Activated B cell treated with CpG ODN at 0.5 μM for 24 hours (primary cell): Measurements from ENCODE around the gene GAREM1. TPM values are rescaled to one million over a fixed set of nuclear protein-coding genes. Genes with fewer than 3 reads are reported as not detected.

Experiments used
- ATAC-seq: fragments of 200-7000 bp; cut with Tn5 transposase; one replicate; pipeline ENCODE4 v1.10.0; 2021; ENCODE audit warnings: low read depth, mild to moderate bottlenecking, moderate library complexity
- CTCF ChIA-PET: fragments of 350-600 bp; sonication (Branson Sonifier 250); formaldehyde crosslinking; loops from one replicate; lab custom pipeline; 2021; ENCODE audit warnings: antibody characterized with exemption; lab: Charles Lee
- POLR2A ChIA-PET: fragments of 350-600 bp; sonication (Branson Sonifier 250); formaldehyde crosslinking; loops from one replicate; lab custom pipeline; 2021; ENCODE audit warnings: antibody characterized with exemption; lab: Charles Lee
- DNase-seq: peaks from one replicate; pipeline ENCODE4 v3.0.0; 2022
- H3K27ac Mint-ChIP-seq: one replicate; pipeline ENCODE4 v1.8.0; 2020; ENCODE audit warnings: mixed read lengths
- H3K27me3 Mint-ChIP-seq: one replicate; pipeline ENCODE4 v1.8.0; 2021; ENCODE audit warnings: mixed read lengths
- H3K36me3 Mint-ChIP-seq: one replicate; pipeline ENCODE4 v1.8.0; 2021; ENCODE audit warnings: low read depth, mixed read lengths
- H3K4me1 Mint-ChIP-seq: one replicate; pipeline ENCODE4 v1.8.0; 2021; ENCODE audit warnings: mixed read lengths
- H3K4me3 Mint-ChIP-seq: one replicate; pipeline ENCODE4 v1.8.0; 2020; ENCODE audit warnings: mild to moderate bottlenecking, mixed read lengths
- H3K9me3 Mint-ChIP-seq: one replicate; pipeline ENCODE4 v1.8.0; 2020; ENCODE audit warnings: mixed read lengths
- intact Hi-C: fragments of 100-400 bp; cut with micrococcal nuclease; formaldehyde crosslinking; loops from one replicate; pipeline ENCODE4 v1.15.1; 2024
- total RNA-seq: library from RNA; stranded (reverse); gene quantifications from 2 replicates; pipeline ENCODE4 v1.2.3, GENCODE V29; 2022
- TF ChIP-seq, protein P1 (sequence below): fragments of 200-600 bp; IDR thresholded peaks from one replicate; pipeline ENCODE4 v1.8.0; 2022; ENCODE audit warnings: antibody characterized with exemption, mild to moderate bottlenecking

Gene GAREM1
- total RNA-seq, 1 donor from 2014 or later = not detected

DNA sequence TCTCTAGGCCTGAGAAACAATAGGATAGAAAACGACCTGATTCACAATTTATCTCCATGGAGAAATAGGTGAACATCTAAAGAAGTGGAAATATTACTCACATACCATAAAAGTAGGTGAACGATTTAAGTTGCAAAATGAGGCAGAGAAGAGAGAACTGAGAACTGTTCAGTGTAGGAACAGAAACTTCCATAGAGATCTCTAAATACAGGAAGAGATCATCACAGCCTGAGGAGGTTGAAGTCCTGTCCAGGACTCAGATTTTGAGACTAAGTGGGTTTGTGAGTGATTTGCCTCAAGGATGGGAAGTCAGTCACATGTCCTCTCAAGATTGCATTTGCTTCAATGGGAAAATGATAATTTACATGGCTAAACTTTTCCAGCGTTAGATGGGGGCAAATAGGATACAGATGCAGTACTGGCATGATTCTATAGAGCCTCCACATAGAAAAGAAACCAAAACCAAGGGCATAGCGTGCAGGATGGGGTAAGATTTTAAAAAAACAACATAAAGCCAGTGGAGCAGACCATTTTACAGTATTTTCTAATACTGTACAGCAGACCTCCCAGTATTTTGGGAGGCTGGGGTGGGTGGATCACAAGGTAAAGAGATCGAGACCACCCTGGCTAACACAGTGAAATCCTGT, 212.0 kb downstream of the GAREM1 start:
- H3K27me3 Mint-ChIP-seq = peaks cover 22% of the 10 kb centered on the region
- H3K9me3 Mint-ChIP-seq = no peaks in the 10 kb centered on the region
- TF ChIP-seq, protein P1, sequence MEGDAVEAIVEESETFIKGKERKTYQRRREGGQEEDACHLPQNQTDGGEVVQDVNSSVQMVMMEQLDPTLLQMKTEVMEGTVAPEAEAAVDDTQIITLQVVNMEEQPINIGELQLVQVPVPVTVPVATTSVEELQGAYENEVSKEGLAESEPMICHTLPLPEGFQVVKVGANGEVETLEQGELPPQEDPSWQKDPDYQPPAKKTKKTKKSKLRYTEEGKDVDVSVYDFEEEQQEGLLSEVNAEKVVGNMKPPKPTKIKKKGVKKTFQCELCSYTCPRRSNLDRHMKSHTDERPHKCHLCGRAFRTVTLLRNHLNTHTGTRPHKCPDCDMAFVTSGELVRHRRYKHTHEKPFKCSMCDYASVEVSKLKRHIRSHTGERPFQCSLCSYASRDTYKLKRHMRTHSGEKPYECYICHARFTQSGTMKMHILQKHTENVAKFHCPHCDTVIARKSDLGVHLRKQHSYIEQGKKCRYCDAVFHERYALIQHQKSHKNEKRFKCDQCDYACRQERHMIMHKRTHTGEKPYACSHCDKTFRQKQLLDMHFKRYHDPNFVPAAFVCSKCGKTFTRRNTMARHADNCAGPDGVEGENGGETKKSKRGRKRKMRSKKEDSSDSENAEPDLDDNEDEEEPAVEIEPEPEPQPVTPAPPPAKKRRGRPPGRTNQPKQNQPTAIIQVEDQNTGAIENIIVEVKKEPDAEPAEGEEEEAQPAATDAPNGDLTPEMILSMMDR = no peak
- no peaks in the 10 kb centered on the region for H3K36me3 Mint-ChIP-seq
- DNase-seq (no peak), ATAC-seq (no peak)
- CTCF ChIA-PET = no interaction called here
- no peaks in the 10 kb centered on the region for H3K4me1 Mint-ChIP-seq
- H3K4me3 Mint-ChIP-seq = no peak overlapping the region
- intact Hi-C loops = no loop called here
- POLR2A ChIA-PET = no interaction called here
- no peak overlapping the region for H3K27ac Mint-ChIP-seq

DNA sequence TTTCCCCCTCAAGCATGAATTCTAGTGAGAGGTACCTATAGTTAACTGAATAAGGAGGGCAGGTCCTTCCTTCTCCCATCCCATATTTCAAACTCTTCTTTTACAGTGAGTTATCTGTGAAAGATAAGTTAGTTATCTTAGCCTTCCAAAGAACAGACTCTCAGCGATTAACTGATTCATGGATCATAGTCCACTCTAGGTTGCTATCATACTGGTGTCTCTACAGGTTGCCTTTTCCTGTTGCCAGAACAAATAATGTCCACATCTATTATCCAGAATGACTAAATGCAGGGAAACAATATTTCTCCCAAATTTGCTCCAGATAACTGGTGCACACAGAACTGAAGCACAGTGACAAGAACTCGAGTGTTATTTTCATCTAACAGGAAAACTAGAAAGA, 212.5 kb downstream of the GAREM1 start:
- Mint-ChIP-seq H3K4me3 (no peak overlapping the region), H3K27me3 (peaks cover 20% of the 10 kb centered on the region), H3K36me3 (no peaks in the 10 kb centered on the region), H3K9me3 (no peaks in the 10 kb centered on the region), H3K27ac (no peak overlapping the region), H3K4me1 (no peaks in the 10 kb centered on the region)
- ChIA-PET POLR2A (no interaction called here), CTCF (no interaction called here)
- intact Hi-C loops = no loop called here
- TF ChIP-seq, protein P1 = no peak
- no peak for DNase-seq
- no peak for ATAC-seq

DNA sequence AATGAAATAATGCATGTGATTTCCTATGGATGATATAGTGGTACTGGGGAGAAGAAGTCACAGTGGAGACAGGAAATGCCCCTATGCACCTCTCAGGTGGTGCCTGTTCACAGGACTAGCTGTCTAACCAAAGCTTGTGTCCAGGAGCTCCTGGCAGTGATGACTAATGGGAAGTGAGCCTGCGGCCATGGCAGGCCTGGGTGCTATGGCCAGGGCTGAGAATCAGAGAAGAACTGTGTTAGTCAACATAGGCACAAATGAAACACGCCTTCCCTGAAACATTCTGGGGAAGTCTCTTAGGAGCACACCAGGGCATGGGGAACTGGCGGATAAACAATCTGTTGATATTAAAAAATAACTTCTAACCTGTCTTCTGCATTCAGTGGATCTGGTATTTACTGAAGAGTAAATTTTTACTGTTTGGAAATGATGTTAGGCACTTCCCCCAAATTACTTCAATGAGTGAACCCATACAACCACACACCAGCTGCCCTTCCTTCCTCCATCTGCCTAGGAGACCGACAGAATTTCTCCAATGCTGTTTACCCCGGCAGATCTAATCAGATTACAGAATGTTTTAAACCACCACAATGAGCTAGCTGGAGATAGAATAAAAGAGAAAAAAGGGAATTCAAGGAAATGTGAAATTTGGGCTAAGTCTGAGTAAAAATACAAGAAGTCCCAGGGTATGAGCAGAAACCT, 213.4 kb downstream of the GAREM1 start:
- TF ChIP-seq, protein P1 = no peak
- no peaks in the 10 kb centered on the region for H3K4me1 Mint-ChIP-seq
- ATAC-seq (no peak), DNase-seq (no peak)
- no peak overlapping the region for H3K27ac Mint-ChIP-seq
- no peaks in the 10 kb centered on the region for H3K9me3 Mint-ChIP-seq
- ChIA-PET CTCF (no interaction called here), POLR2A (no interaction called here)
- intact Hi-C loops = no loop called here
- H3K36me3 Mint-ChIP-seq = no peaks in the 10 kb centered on the region
- H3K4me3 Mint-ChIP-seq = no peak overlapping the region
- peaks cover 19% of the 10 kb centered on the region for H3K27me3 Mint-ChIP-seq

DNA sequence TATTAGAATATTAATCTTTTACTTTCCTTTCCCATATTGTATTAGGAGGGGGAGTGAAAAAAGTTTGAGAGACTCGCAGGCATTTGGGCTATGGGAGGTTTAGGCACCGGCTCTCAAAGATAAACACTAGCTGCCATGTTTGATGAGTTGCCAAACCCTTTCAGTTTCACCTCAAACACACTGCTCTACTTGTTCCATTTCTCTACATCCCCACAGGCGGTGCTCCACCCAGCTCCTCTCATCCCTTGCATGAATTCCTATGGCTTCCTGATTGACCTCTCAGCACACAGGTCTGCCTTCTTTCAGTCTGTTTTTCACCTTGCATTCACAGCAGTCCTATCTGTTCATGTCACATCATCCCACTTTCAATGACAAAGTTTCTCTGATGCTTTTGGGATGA, 215.1 kb downstream of the GAREM1 start:
- H3K4me1 Mint-ChIP-seq = no peaks in the 10 kb centered on the region
- H3K36me3 Mint-ChIP-seq = no peaks in the 10 kb centered on the region
- DNase-seq (no peak), ATAC-seq (no peak)
- H3K27me3 Mint-ChIP-seq = peaks cover 14% of the 10 kb centered on the region
- CTCF ChIA-PET = no interaction called here
- no peaks in the 10 kb centered on the region for H3K9me3 Mint-ChIP-seq
- TF ChIP-seq, protein P1 = no peak
- H3K4me3 Mint-ChIP-seq = no peak overlapping the region
- intact Hi-C loops = no loop called here
- POLR2A ChIA-PET = no interaction called here
- H3K27ac Mint-ChIP-seq = no peak overlapping the region

DNA sequence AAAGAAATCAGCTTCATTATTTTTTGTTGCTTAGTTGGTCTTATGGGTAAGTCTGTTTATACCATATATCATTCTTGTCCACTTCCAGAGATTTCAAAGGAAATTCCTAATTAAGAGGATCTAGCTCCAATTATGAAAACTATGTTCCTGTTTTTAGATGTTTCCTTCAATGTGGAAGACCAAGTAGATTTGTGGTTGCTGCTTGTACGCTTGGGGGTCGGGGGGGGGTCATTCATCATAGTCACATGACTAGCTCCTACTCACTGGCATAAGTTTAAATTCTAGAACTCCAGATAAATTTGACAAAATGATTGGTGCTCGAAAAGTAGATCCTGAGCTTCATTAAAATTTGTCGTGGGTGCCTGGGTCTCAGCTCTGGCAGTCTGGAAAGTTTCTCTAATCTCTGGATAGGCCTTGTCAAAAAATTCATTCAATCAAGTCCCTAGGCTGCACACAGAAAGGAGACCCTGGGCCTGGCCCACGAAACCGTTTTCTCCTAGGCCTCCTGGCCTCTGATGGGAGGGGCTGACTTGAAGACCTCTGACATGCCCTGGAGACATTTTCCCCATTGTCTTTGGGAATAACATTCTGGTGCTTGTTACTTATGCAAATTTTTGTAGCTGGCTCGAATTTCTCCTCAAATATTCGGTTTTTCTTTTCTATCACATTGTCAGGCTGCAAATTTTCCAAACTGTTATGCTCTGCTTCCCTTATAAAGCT, 218.4 kb downstream of the GAREM1 start:
- POLR2A ChIA-PET = no interaction called here
- H3K27ac Mint-ChIP-seq = no peak overlapping the region
- CTCF ChIA-PET = no interaction called here
- no peaks in the 10 kb centered on the region for H3K4me1 Mint-ChIP-seq
- H3K27me3 Mint-ChIP-seq = peaks cover 9% of the 10 kb centered on the region
- TF ChIP-seq, protein P1 = no peak
- ATAC-seq (no peak), DNase-seq (no peak)
- H3K9me3 Mint-ChIP-seq = no peaks in the 10 kb centered on the region
- H3K4me3 Mint-ChIP-seq = no peak overlapping the region
- intact Hi-C loops = no loop called here
- no peaks in the 10 kb centered on the region for H3K36me3 Mint-ChIP-seq
